Measurements from ENCODE around the gene CDH13.

DNA sequence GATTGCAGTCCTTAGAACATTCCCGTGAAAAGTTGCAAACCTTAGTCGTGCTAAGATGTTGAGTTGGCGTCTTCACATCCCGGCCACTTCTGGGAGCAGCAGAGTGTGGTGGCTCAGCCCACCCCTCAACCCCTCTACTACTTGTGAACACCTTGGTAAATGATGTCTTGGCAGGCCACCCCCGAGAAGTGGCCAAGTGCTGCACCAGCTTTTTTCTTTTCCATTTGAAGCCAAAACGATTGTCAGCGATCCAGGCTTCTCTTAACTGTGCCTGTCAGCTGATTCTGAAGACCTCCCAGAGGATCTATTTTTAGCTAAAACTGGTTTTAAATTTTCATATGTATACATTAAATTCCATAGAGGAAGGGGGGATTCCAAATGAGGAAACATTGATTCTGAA, 247.5 kb downstream of the CDH13 start:
- TF ChIP-seq RAD21 (conservative IDR thresholded peaks at IDR 0.05) (no peak), TAF1 (IDR thresholded peaks at IDR 0.05; ENCODE audit: low read depth) (no peak), EZH2 (IDR thresholded peaks at IDR 0.05; ENCODE audit: borderline replicate concordance, insufficient read depth, low read length, poor library complexity, severe bottlenecking) (no peak)
- TF ChIP-seq, protein P1, sequence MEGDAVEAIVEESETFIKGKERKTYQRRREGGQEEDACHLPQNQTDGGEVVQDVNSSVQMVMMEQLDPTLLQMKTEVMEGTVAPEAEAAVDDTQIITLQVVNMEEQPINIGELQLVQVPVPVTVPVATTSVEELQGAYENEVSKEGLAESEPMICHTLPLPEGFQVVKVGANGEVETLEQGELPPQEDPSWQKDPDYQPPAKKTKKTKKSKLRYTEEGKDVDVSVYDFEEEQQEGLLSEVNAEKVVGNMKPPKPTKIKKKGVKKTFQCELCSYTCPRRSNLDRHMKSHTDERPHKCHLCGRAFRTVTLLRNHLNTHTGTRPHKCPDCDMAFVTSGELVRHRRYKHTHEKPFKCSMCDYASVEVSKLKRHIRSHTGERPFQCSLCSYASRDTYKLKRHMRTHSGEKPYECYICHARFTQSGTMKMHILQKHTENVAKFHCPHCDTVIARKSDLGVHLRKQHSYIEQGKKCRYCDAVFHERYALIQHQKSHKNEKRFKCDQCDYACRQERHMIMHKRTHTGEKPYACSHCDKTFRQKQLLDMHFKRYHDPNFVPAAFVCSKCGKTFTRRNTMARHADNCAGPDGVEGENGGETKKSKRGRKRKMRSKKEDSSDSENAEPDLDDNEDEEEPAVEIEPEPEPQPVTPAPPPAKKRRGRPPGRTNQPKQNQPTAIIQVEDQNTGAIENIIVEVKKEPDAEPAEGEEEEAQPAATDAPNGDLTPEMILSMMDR (IDR thresholded peaks at IDR 0.05; ENCODE audit: poor library complexity, severe bottlenecking), result no peak

Data from neural cell (in vitro differentiated cells).